GM21786 (cell line): Measurements from ENCODE around the gene DCANP1.
"Not testable (repeated sequence)": the region's sequence is repeated elsewhere in the genome, so short reads cannot be mapped to it uniquely, and the experiment has no call there.

Source experiments
- ATAC-seq: cut with Tn5 transposase; IDR thresholded peaks from one replicate; pipeline ENCODE4 v1.9.1; 2021; ENCODE audit not compliant: unreplicated experiment

The DCANP1 gene

GRCh38 chr5:135447298-135447929, at the start of gene DCANP1:
DCANP1 (minus strand) TSS chr5:135447348; CDS start chr5:135447108, 240 bp downstream.
- ATAC-seq: no peak

- not testable (repeated sequence) for ATAC-seq
Observed at GRCh38 chr5:135495531-135495930, 48.4 kb upstream of the DCANP1 start.

- no peak for ATAC-seq
Observed at GRCh38 chr5:135494196-135494595, 47.0 kb upstream of the DCANP1 start.

- ATAC-seq: no peak
Observed at GRCh38 chr5:135493406-135494180, 46.4 kb upstream of the DCANP1 start.

GRCh38 chr5:135492319-135492626, 45.1 kb upstream of the DCANP1 start:
- no peak for ATAC-seq

GRCh38 chr5:135491552-135492318, 44.6 kb upstream of the DCANP1 start:
- no peak for ATAC-seq

GRCh38 chr5:135491038-135491551, 43.9 kb upstream of the DCANP1 start:
- no peak for ATAC-seq

- no peak for ATAC-seq
Observed at GRCh38 chr5:135490245-135491037, 43.3 kb upstream of the DCANP1 start.

- ATAC-seq: no peak
Observed at GRCh38 chr5:135489466-135490244, 42.5 kb upstream of the DCANP1 start.

GRCh38 chr5:135488727-135489465, 41.7 kb upstream of the DCANP1 start:
- no peak for ATAC-seq

GRCh38 chr5:135487839-135488514, 40.8 kb upstream of the DCANP1 start:
- ATAC-seq: no peak

- ATAC-seq: no peak
Observed at GRCh38 chr5:135487037-135487395, 39.9 kb upstream of the DCANP1 start.

GRCh38 chr5:135486131-135487036, 39.2 kb upstream of the DCANP1 start:
- ATAC-seq: no peak

- no peak for ATAC-seq
Observed at GRCh38 chr5:135484674-135485086, 37.5 kb upstream of the DCANP1 start.

GRCh38 chr5:135483254-135483653, 36.1 kb upstream of the DCANP1 start:
- ATAC-seq: no peak

GRCh38 chr5:135482381-135482933, 35.3 kb upstream of the DCANP1 start:
- no peak for ATAC-seq

- ATAC-seq: no peak
Observed at GRCh38 chr5:135481909-135482311, 34.8 kb upstream of the DCANP1 start.

GRCh38 chr5:135481387-135481786, 34.2 kb upstream of the DCANP1 start:
- ATAC-seq: no peak
